Fibroblast of upper back skin (primary cell): ENCODE measurements around the gene TMOD4.

Experiments used
- DNase-seq: peaks from one replicate; pipeline ENCODE4 v3.0.0-alpha.2; 2013

The TMOD4 gene

DNA sequence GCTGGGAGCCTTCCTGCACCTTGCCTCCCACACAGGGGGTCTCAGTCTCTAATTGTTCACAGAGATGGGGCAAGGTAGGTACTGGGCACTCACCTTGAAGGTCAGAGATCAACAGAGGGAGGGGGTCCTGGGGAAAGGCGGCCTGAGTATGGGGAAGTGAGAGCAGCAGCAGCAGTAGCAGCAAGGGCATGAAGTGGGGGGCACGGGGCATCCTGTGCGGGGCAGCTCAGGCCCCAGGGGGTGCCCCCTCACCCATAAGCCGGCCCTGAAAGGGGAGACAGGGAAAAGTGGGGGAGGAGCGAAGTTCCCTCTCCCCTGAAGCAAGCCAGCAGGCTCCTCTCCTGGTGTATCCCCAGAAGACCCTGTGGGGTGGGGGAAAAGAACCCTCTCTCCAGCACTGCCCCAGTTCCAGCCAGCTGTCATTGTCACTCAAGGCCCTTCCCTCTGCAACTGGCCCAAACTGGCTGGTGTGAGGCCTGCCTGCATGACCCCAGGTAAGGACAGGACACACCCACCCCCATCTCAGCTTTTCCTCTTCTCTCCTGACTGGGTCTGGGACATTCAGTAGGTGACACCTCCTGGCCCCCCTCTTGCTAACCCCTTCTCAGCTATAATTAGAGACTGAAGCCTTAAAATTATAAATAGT is 33.2 kb downstream of the TMOD4 start:
- DNase-seq: no peak

DNA sequence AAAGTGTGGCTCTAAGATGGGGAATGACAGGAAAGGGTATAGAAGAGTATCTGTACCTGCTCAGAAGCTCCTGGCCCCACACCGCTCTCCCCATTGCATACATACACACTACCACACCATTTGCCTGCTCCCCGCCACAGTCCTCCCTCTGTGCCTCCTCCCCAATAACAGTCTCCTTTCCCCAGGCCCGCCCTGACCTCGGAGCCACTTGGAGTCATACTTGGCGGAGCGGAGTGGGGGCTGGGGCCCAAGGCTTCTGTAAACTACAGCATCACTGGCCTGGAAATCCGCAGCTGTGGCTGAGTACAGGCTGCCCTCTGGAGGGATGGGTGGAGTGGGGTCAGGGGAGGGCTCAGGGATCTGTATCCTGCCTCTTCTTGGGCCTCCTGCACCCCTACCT is 38.0 kb downstream of the TMOD4 start:
- DNase-seq: no peak

DNA sequence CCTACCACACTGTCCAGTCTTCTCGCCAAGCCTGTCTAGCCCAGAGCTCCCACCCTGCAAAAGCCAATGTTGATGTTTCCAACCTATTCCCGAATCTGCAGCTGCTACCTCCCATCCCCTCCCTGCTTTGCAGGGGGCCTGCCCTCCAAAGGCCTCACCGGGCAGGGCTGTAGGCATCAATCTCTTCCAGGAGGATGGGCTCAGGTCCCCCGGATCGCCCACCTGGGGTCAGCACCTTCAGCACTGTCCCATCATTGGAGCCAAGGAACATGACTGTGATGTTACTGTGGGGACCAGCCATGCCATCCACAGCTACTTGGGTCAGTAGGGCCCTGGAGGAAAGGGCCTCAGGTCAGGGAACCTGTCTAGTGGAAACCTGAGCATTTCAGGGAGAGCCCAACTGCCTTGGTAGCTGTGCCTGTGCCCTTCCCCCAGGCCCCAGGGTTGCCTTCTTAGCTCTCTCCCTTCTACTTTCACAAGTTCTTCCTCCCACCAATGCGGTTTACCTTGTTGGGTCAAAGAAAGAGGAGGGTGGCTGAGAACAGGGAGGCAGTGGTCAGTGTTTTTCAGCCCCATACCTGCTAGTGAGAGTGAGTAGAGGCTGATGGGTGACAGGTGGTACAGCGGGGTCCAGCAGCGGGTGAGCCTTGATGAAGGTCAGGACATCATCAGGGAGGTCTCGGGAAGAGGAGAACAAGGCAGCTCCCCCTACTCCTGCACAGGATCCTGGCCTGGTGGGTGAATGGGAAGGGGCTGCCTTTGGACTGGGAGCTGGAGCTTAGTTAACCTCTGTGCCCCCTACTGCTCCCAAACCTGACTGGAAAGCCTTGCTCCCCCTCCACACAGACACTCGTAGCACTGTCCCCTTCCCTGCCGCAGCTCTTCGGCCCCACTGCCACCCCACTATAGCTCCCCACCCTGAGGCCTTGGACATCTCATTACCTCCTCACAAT is 40.1 kb downstream of the TMOD4 start:
- DNase-seq: no peak

DNA sequence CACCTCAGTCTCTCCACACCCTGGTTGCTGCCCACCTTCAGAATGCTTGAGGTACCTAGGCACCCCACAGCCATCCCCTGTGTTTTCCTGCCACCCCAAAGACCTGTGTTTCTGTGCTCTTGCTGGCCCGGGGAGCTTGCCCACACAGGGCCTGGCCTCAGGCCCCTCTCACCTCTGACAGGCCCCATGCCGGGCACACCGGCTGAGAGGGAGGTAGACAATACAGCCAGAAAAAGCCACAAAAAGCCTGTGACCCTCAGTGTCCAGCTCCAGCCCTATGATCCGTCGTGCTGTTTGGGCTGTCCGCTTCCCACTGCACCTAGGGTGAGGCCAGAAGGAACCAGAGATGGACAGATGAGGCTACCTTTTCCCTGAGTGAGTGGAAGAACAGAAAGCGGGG is 40.8 kb downstream of the TMOD4 start:
- no peak for DNase-seq

DNA sequence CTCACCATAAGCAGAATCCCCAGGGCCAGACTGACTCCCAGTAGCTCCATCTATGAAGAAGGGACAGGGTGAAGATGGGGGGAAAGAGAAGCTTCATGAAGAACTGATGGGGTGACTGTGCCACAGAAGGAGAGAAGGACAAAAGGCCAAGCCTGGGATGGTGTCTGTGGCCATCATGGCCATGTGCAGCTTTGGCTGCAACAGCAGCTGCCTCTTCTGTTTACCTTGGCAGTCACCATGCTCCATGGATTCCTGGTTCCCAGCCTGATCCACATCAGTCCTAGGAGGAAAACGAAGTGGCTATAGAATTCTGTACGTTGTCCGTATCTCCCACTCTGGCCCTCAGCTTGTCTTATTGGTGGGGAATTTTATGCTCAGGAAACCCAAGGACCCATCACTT is 41.4 kb downstream of the TMOD4 start:
- DNase-seq: no peak

DNA sequence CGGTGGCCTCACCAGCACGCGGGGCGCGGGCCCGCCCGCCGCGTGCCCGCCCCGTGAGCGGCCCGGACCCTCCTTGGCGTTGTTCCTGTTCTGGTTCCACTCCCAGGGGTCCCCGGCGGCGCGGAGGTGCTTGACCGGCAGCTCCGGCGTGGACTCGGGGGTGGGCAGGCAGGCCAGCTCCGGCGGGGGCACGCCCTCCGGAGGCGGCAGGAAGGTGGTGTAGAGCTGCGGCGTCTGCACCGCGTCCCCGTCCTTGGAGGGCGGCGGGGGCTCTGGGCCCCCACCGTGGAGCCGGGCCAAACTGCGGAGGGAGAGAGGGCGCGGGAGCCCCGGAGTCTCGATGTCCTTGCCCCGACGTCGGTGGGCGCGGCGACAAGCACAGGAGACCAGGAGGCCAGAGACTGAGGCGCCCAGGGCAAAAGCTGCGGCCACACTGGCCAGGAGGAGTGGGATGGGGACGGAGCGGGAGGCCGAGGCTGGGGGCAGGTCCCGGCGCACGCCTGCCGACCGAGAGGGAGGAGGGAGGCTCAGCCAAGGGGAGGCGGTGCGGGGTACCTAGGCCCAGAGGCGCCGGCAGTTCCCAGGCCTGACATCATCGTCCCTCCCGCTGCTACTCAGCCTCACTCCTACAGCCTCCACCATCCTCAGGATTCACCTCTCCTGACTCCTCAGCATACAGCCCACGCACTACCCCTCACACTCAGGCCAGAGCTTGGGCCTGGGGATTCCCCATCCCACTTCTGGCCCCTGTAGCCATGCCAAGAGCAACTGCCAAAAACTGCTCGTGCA is 42.6 kb downstream of the TMOD4 start:
- no peak for DNase-seq

DNA sequence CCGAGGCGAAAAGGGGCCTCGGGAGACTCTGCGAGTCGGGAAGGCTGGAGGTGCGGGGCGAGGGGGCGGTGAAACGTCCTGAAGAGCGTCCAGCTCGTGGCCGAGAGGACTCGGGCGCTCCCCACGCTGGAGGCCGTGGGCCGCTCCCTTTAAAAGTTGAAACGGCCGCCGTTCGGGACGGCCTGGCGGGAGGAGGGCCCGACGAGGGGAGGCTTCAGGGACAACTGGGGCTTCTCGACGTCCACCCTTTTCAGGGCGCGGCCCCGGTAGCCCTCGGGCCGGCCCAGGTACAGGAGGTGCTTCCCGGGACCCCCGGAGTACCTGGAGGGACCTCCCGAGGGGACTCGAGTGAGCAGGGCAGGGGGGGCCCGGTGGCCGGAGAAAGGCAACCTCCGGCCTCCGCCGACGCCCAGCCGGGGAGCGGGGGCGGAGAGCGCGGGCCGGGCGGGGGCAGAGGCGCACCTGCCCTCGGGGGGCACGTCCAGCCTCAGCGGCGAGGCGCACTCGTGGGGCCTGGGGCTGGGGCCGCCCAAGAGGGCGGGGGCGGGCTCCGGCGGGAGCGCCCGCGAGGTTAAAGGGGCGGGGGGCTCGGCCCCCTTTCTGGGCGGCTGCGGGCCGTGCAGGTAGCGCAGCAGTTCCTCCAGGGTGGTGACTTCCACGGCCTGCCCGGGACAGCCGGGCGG is 43.3 kb downstream of the TMOD4 start:
- no peak for DNase-seq

DNA sequence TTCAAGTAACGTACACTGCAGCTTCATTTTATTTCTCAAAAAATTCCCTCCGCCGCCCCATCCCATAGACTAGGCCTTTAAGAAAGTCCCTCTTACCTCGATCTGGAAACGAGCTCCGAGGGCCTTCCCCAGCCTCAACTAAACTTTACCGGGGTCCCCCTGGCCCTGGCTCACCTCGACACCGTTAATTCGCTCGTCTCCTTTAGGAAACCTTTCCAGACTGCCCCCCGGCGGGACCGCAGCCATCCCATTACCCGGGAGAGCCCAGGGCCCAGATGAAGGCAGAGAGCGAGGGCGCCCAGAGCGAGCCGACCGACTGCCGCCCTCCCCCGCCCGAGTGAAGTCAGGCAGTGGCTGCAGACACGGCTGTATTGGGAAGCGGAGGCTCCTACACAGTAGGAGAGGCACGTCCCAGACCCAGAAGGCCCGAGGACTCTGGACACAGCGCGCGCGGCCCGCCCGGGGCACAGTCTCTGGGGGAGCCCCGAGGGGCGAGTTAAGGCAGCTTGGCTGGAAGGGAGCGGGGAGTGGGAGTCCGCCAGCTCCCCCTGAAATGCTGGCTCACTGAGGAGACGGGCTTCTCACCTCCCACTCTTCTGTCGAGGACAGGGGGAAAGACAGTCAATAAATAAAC is 44.0 kb downstream of the TMOD4 start:
- peak; percentile 17 for DNase-seq

DNA sequence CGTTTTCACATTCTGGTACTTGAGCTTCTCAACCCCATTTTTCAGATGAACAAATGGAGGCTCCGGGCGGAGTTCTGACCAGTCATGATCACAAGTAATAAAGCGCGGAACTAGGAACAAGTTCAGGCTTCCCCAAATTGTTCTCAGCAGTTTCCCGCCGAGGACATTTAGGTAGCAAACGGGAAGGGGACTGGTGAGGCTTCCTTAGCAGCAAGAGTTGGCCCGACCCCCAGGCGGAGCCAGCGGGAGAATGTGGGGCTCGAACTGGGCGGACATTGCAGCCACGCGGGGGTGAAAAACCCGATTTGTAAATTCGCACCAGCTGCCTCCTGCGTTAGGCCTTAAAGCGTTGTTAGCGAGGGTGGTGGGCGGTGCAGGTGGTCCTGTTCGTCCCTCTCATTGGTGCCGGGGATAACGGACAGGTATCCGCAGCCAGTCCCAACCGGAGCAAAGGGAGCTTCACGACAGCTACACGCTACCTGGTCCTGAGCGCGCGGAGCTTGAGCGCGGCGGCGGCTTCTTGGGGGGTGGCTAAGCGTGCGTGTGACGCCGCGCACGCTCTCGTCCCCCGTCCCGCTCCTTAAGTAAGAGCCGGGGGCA is 44.7 kb downstream of the TMOD4 start:
- peak; percentile 89 for DNase-seq

DNA sequence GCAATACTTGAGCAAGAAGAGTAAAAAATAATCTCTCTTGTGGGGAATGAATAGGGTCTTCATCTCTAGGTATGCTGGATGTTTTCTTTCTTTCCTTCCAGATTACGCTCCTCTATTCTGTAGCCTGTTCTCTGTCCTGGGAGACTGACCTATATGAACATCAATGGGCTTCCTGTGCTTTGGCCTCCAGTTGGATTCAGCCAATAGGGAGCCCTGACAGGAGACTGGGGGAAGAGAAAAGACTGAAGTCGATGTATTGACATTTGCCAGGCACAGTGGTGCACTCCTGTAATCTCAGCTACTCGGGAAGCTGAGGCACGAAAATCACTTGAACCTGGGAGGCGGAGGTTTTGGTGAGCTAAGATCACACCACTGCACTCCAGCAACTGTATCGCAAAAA is 47.0 kb downstream of the TMOD4 start:
- DNase-seq: no peak

DNA sequence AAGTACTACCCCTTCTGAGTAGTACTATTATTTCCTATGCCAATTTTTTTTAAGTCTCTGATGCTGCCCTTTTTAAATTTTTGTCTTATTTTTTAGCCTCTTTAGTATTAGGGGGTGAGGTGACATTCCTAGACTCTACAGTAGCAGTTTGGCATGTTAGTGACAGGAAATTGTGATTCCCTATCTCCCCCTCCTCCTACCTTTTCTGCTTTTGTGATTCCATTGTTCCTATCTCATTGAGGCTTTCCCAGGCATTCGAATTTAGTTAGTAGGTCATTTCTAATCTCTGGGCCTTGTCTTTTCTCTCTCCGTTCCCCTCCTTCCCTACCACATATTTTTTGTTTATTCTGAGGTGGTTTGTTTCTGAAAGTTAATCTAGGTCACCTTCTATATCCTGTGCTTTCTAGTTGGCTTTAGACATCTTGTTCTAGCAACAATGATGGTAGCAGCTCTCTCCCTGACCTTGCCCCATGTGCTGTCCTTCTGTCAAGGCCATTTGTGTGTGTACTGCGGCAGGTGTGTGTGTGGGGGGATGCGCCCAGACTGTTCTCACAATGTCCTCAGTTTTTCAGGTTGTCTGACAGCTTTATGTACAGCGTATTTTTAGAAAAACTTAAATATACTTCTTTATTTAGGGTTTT is 50.9 kb downstream of the TMOD4 start:
- no peak for DNase-seq
